Epithelial cell of prostate (primary cell): ENCODE data around the gene POLD3.
A peak's percentile ranks its signal among the peaks of the same experiment; 100 is the strongest.

Source experiments
- DNase-seq: peaks from one replicate; pipeline ENCODE4 v3.0.0-alpha.2; 2011; ENCODE audit warnings: low read depth, low spot score
- H3K27ac ChIP-seq: fragments of 450-650 bp; 2 replicates; pipeline ENCODE4 v1.5.1; 2017; ENCODE audit warnings: mild to moderate bottlenecking

POLD3 gene

DNA sequence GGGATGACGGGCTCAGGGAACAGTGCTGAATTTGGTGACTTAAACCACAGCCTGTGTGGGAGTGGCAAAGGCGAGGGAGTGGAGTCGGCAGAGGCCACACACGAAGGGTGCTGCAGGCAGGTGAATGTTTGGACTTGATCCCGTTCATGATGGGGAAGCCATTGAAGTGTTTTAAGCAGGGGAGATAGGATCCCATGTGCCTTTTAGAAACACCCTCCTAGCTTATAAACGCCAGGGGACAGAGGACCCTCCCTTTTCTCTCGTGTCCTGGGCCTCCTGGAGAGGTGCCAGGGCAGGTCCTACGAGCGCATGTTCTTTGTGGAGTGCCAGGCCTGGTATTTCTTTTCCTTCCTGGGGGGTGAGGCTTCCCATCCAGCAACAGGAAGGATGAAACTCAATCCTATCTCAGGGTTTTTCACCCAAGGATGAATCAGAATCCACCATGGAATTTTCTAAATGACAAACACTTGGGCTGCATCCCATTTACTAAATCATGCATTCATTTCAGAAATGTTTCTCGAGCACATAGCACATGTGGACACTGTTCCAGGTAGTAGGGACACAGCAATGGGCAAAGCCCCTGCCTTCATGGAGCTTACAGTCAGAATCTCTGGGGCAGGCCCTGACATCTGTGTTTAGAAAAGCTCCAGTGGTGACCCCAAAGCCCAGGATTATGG lies 79.3 kb downstream of the POLD3 start:
- H3K27ac ChIP-seq = peak overlapping the region; percentile 45
- DNase-seq = no peak

DNA sequence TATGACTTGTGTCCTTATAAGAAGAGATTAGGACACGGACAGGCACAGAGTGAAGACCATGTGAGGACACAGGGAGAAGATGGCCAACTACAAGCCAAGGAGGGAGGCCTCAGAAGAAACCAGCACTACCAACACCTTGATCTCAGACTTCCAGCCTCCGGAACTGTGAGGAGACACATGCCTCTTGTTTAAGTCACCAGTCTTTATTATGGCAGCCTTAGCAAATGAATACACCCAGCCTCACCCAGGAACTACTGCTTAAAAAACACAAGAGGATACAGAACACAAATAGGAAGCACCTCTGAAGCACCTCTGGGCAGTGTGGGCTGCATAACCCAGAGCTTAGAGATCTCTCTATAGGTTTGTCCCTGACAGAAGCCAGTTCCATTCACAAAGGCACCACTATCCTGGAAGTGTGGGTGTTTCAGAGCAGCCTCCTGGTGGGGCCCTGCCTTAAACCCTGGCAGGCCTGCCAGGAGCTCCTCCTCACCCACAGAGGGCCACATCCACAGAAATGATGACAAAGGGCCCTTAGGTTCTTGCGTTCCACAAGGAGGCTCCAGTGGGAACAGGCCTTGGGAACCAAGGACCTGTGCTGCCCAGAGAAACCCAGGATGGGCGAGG lies 80.1 kb downstream of the POLD3 start:
- H3K27ac ChIP-seq = peak overlapping the region; percentile 45
- no peak for DNase-seq

DNA sequence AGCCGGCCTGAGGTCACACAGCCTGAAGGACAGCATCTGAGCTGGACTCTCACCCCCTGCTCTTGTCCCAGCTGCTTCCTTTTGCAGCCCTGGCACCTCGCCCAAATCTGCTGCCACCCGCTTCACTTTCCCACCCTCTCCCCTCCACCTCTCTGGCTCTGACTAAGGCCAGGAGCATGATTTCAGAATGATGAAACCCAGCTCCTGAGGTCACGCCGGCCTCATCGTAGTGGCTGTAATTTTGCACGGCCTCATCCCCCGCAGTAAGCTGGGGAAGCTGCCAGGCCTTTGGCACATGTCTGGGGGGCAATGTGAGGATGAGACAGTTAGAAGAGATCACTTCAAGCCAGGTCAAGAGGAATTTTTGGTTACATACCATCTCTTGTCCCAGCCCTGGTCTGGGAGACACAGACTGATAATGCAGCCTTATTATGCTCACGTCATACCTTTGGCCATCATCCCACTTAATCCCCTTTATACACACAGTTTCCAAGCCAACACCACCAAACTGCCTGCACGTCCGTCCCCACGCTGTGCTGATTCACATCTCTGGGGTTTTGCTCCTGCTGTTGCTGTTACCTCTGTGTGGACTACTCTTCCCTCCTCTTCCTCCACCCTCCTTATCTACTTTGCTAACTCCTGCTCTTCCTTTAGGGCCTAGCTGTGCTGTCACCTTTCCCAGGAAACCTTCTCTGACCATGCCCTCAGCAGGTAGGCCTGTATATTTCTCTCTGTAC lies 80.7 kb downstream of the POLD3 start:
- DNase-seq = no peak
- peak overlapping the region; percentile 45 for H3K27ac ChIP-seq

DNA sequence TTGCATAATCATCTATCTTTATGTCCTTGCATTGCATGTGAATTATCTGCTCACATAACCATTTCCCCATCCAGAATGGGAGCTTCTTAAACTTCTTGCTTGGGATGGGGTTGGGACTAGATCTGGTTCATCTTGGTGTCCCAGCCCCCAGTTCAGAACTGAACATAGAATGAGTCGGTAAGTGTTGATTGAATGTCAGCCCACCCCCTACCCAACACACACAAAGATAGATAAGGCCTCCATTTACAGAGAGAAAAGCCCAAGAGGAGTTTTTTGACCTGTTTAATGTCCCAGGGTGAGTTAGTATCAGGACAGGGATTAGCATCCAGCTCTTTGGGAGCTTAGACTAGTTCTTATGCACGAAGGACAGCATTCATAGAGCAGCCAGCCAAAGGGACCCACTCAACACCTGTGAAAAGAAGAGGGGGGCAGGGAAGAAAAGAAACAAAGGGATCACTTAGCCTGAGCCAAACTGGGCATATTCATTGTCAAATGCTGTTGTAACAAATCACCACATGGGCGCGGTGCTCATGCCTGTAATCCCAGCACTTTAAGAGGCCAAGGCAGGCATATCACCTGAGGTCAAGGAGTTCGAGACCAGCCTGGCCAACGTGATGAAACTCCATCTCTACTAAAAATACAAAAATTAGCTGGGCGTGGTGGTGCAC lies 81.4 kb downstream of the POLD3 start:
- no peak for DNase-seq
- peak overlapping the region; percentile 45 for H3K27ac ChIP-seq

DNA sequence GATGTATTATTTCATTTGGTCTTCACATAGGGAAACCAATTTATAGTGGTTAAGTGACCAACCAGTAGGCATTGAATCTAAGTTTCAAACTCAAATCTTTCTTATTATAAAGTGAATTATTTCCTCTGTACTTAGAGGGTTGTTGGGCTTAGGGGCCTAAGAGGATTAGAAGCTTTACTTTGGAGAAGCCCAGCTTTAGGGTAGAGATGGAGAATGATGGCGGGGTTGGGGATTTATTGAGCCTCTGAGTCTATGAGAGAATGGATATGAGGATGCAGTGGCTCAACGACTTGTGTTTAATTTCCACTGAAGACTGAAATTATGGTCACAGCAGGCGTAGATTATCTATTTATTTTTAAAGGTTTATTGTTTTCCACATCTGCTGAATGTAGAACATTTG lies 83.4 kb downstream of the POLD3 start:
- DNase-seq = no peak
- no peak overlapping the region for H3K27ac ChIP-seq

DNA sequence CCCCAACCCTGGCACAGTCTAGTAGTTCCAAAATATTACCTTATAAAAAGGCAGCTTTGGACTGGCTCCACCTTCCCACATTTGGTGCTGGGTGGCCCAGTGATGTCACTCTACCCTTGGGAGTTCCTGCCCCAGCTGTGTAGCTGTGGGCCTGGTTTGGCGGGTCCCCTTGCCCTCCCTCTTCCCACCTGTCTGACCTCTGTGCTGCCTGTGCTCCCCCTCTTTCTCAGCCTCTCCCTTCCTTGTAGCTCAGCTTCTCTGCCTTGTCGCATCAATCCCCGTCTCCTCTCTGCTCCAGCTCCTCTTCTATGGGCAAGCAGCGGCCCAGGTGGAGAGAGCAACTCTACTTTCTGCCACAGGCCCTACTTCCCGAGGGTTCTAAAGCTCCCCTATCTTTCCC lies 84.2 kb downstream of the POLD3 start:
- H3K27ac ChIP-seq = no peak overlapping the region
- no peak for DNase-seq

DNA sequence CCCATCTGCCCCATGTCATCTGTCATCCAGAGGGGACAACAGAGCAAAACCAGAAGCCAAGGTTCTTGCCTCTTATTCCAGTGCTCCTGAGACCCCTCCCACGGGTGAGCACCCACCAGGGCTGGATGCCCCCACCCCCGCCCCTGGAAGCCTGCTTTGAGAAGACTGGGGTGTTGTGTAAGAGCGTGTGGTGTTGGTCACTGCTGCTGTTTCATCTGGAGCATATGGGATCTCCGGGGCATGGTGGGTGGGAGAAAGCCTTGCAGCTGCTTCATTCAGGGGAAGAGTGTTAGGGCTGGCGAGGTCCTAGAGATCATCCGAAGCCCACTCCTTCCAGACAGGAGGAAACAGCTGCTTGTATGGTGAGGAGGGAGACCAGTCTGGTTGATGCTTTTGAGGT lies 84.7 kb downstream of the POLD3 start:
- no peak overlapping the region for H3K27ac ChIP-seq
- DNase-seq = no peak

DNA sequence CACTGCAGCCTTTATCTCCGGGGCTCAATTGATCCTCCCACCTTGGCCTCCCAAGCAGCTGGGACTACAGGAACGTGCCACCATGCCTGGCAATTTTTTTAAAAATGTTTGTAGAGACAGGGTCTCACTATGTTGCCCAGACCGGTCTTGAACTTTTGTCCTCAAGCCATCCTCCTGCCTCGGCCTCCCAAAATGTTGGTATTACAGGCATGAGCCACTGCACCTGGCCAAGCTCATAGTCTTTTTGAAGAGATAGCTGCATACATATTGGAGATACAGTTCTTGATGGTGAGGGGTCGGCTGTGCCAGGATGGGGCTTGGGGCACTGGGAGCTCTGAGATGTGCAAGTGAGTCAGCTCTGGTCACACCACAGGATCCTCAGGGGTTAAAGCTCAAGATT lies 85.7 kb downstream of the POLD3 start:
- no peak overlapping the region for H3K27ac ChIP-seq
- DNase-seq = no peak

DNA sequence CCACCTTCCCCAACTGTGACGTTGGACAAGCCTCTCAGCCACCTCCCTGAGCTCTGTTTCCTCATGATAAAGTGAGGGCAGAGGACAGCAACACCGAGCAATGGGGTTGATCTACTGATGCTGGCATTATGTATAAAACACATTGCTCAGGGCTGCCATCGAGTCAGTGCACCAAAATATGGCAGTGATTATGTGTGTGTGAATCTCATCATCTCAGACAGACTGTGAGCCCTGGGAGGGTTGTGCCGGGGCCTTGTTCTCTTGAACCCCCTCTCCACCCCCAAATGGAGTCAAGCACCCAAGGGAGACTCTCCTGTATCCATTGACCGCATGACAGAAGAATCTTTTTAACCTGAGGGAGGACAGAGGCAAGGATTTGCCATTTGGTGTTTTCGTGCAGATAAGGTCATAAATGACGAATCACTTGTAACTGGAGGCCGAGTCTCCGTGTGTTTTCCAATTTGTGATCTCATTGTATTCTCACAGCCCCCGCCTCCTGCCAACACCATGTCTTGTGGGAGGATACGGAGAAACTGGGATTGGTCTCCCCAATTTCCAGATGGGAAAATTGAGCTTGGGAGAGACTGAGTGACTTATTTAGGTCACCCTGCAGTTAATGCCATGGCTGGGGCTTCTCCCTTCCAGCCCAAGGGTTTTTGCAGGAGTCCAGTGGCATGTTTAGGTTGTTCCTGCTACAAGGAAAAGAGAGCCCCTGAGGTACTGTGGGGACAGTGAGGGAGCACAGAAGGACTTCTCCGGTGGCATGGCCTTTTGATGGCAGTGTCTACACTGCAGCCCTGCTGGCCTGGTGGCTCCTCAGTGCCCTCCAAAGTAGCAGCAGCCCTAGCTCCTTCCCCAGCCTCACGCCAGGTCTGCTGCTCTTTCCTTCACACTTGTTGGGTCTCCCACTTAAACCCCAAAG lies 86.5 kb downstream of the POLD3 start:
- no peak for DNase-seq
- no peak overlapping the region for H3K27ac ChIP-seq

DNA sequence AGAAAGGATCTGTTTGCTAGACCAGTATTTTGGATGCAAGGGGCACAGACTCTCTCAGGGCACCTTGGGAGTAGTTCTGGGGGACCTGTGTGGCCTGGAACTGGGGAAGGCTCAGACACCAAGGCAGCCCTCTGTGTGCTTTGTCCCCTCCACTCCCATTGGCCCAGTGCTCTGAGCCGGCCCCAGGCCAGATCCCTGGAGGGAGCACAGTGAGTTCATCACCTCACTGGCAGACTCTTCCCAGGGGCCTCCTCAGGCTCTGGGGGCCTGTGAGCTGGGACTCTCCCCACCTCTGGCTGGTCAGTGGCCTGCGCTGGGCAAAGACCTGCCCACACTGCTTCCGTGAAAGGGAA lies 87.1 kb downstream of the POLD3 start:
- DNase-seq = no peak
- H3K27ac ChIP-seq = no peak overlapping the region

DNA sequence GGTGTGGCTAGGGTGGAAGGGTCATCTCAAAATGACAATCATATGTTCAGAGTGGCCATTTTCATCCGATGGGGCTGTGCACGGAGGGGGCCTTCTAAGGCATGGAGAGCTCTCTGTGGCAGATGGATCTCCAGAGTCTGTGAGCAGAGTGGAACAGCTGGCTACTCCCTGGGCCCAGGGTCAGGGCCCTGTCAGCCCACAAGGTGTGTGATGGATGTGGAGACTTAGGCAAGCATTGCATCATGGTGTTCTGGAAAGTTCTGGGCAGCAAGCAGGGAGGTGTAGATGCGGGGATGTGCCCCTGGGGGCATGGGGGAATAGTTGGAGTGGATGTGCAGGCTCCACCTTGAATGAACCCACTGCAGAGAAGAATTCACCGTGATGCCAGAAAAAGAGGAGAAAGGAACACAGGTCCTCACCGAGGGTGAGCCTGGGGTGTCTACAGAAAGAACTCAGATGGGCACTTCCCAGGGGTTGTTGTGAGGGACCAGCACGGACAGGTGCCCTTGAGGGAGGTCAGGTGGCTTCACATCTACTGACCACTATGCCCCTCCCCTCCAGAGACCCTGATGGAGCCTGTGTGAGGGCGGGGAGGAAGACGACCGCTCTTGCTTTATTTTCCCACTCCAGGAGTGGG lies 87.8 kb downstream of the POLD3 start:
- DNase-seq = no peak
- H3K27ac ChIP-seq = no peak overlapping the region

DNA sequence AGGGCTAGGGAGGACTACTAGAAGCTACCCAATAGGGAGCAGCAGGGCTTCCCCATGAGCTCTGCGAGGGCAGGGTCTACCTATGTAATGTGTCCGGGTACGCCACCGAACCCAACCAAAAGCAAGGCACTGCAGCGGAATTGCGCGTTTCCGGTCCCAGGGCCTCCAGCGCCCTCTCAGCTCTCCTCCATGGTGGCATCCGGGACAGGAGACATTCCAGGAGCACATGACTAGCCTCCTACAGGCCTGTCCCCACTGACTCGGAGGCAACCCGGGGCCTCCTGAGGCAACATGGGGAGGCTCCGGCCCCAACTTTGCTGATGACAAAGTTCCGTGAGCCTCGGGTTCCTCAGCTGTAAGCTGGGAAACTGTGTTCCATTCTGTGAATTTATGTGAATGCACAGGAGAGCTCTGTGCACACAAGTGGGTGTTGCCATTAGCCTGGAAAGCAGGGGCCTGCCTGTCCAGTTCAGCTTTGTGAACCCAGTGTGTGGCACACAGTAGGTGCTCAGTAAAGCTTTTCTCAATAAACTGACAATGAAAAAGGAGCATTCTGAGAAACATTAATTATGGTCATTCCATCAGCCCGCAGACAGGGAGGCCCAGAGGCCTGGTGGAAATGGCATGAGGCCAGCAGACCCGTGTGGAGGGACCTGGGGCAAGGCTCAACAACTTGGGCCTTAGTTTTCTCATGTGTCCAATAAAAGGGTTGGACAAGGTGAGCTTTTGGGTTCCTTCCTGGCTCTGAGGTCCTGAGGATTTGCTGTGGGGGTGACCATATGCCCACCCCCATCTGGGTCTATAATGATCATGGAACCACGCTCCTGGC lies 88.5 kb downstream of the POLD3 start:
- no peak for DNase-seq
- no peak overlapping the region for H3K27ac ChIP-seq

DNA sequence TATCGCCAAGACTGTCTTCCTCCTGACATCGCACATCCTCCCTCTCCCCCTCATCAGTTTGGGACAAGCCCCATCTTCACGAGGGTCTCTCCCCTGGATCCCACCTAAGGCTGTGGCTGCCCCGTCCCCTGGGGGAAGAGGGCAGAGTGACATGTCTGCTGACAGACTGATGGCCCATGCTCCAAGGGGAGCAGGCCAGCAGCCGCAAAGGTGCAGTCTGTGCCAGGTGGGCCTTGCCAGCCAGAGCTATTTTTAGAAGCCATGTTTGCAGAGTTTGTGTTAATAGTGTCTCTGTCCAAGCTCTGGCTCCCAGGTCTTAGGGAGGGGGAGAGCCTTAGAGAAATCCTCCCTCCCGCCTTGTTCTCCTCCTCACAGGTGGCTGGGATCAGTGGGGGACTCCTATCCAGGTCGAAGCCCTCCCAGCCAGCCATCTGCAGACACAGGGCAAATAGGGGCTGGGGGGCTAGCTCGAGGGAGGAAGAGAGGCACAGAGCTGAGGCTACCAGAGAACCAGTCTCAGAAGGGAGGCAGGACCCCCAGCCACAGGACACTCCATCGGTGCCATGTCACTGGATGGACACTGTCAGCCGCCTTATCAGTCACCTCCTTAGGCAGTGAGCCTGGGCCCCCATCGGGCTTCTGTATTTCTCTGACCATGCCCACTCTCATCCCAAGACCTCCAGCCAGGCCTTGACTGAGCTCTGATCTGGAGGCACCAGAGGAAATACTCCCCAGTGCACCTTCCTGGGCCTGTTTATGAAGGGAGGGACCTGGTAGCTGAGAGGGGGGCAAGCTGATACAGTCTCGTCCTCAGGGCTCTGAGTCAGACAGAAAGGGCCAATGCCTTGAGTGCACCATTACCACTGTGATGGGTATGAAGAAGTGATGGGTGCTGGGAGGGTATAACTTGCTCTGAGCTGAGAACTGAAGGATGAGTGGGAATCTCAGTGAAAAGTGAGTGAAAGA lies 89.6 kb downstream of the POLD3 start:
- H3K27ac ChIP-seq = no peak overlapping the region
- no peak for DNase-seq

DNA sequence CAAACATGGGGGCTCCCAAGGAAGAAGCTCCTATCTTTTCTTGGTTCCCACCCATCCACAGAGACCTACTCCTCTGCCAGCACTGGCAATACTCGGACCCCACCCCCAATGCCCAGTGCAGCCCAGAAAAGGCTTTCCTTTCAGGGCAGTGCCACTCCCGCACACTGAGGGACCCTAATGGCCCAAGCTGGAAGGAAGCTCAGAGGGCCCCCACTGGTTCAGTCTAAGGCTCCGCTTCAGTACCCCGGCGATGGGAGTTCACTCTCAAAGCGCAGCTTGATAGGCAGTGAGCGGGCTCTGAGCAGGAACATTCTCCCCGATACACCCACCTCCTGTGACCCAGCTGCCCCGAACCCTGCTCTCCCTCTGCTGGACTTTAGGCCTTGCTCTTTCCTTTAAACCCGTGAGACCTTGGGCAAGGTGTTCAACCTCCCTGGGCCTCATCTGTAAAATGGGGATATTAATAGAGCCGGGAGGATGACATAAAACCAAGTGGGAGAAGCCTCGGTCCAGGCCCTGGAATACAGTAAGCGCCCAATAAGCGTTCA lies 90.4 kb downstream of the POLD3 start:
- no peak overlapping the region for H3K27ac ChIP-seq
- DNase-seq = no peak

DNA sequence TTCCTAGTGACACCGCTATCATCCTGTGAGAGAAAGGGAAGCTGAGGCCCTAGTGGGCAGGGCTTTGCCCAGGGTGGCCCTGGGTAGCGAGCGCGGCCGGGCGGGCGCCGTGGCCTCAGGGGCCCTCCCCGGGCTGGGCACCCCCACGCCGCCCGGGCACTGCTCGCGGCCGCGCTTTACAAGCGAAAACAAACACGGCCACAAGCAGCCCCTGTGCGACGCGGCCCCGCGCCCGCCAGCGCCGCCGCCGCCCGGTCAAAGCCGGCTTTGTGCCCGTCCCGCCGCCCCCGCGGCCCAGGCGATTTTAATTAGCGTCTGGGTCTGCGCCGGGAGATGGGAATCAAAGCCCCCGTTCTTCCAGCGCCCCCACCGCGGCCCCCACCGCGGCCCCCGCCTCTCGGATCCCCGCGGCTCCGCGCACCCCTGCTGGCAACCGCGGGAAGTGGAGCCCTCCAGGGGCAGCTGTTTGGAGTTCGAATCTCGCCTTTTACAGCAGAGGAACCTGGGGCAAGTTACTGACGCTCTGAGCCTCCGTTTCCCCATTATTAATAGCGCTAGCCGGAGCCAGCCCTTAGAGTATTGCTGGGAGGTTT lies 91.0 kb downstream of the POLD3 start:
- H3K27ac ChIP-seq = no peak overlapping the region

DNA sequence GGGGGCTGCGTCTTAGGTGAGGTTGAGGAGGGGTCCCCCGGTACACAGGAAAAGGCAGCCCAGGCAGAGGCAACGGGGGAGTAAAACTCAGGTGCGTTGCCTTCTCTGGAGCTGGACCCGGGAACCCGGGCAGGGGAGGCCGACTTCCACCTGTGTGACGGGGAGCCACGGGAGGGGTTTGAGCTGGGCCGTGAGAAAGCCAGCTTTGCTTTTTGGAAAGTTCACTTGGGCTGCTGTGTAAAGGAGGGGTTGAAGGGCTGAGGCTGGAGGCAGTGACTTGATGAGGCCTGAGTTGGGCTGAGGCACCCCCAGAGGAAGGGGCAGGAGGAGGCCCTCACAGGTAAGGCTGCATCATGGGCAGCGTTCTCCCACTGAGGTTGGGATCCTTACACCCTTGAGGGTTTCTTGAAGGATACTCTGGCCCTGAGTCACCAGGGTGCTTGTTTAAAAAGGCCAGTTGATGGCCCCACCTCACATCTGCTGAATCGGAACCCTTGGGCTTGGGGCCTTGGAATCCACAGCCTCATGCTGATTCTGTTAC lies 91.6 kb downstream of the POLD3 start:
- H3K27ac ChIP-seq = no peak overlapping the region
- no peak for DNase-seq

More for the DNA sequence above, 91.0 kb downstream of the POLD3 start:
- DNase-seq = no peak

DNA sequence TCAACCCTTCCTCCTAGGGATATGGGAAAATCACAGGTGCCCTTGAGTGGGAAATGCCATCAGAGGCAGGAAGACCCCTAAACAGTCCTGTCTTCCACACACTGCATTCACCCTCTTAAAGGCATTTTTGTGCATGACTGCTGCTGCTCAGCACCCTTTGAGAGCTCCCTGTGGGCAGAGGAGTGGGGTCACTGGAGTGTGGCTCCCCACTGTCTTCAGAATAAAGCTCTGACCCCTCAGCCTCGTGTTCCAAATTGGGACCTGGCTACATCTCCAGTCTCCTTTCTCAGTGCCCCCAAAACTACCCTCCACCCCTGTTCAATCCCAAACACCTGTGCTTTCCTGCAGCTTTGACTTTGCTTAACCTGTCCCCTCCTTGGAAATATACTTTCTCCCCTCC lies 92.3 kb downstream of the POLD3 start:
- H3K27ac ChIP-seq = no peak overlapping the region
- DNase-seq = no peak
